HG03520 (cell line): ENCODE data around the gene FAM168A.

Source experiments
- ATAC-seq: cut with Tn5 transposase; IDR thresholded peaks from one replicate; pipeline ENCODE4 v1.9.1; 2021; ENCODE audit warnings: mild to moderate bottlenecking, moderate library complexity; ENCODE audit not compliant: unreplicated experiment

FAM168A gene

GRCh38 chr11:73404506-73405145, 193.3 kb downstream of the FAM168A start:
- ATAC-seq, result no peak

- ATAC-seq, result no peak
Measured at GRCh38 chr11:73404048-73404447, 193.9 kb downstream of the FAM168A start.

- no peak for ATAC-seq
Measured at GRCh38 chr11:73403541-73403940, 194.4 kb downstream of the FAM168A start.

GRCh38 chr11:73402834-73403185, 195.1 kb downstream of the FAM168A start:
- no peak for ATAC-seq

GRCh38 chr11:73401924-73402833, 195.7 kb downstream of the FAM168A start:
- ATAC-seq, result no peak

GRCh38 chr11:73401217-73401923, 196.5 kb downstream of the FAM168A start:
- ATAC-seq, result no peak

GRCh38 chr11:73400293-73400692, 197.6 kb downstream of the FAM168A start:
- ATAC-seq, result no peak

- ATAC-seq, result no peak
Measured at GRCh38 chr11:73399636-73400035, 198.3 kb downstream of the FAM168A start.

- no peak for ATAC-seq
Measured at GRCh38 chr11:73399159-73399590, 198.7 kb downstream of the FAM168A start.

GRCh38 chr11:73398721-73399120, 199.2 kb downstream of the FAM168A start:
- ATAC-seq, result no peak

GRCh38 chr11:73398132-73398526, 199.8 kb downstream of the FAM168A start:
- no peak for ATAC-seq

GRCh38 chr11:73397468-73398131, 200.3 kb downstream of the FAM168A start:
- no peak for ATAC-seq

GRCh38 chr11:73396985-73397384, 200.9 kb downstream of the FAM168A start:
- ATAC-seq, result no peak

- ATAC-seq, result no peak
Measured at GRCh38 chr11:73396251-73396930, 201.5 kb downstream of the FAM168A start.

GRCh38 chr11:73395297-73396208, 202.4 kb downstream of the FAM168A start:
- no peak for ATAC-seq

- no peak for ATAC-seq
Measured at GRCh38 chr11:73394416-73395296, 203.3 kb downstream of the FAM168A start.

GRCh38 chr11:73393479-73394415, 204.2 kb downstream of the FAM168A start:
- ATAC-seq, result no peak
